GM21447 (cell line): ENCODE data around the gene CNFN.

ENCODE experiments used
- ATAC-seq: cut with Tn5 transposase; IDR thresholded peaks from one replicate; pipeline ENCODE4 v1.9.1; 2021; ENCODE audit not compliant: unreplicated experiment

CNFN gene

DNA sequence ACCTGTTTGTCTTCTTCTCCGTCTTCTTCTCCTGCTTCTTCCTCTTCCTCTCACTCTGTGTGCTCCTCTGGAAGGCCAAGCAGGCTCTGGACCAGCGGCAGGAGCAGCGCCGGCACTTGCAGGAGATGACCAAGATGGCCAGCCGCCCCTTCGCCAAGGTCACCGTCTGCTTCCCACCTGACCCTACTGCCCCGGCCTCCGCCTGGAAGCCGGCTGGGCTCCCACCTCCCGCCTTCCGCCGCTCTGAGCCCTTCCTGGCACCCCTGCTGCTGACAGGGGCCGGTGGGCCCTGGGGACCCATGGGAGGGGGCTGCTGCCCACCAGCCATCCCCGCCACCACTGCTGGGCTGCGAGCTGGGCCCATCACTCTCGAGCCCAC is 13.9 kb downstream of the CNFN start:
- no peak for ATAC-seq

DNA sequence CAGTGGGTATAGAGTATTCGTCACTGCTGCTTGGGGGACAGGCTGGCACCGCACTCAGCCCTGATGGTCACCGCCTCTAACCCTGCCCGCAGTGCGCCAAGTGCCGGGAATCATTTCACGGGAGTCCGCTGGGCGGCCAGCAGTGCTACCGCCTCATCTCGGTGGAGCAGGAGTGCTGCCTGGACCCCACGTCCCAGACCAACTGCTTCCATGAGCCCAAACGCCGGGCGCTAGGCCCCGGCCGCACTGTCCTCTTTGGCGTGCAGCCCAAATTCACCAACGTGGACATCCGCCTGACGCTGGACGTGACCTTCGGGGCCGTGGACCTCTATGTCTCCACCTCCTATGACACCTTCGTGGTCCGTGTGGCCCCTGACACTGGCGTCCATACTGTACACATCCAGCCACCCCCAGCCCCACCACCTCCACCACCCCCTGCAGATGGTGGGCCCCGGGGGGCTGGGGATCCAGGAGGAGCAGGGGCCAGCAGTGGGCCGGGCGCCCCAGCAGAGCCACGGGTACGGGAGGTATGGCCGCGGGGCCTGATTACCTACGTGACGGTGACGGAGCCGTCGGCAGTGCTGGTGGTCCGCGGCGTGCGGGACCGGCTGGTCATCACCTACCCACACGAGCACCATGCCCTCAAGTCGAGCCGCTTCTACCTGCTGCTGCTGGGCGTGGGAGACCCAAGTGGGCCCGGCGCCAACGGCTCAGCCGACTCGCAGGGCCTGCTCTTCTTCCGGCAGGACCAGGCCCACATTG is 14.5 kb downstream of the CNFN start:
- no peak for ATAC-seq

DNA sequence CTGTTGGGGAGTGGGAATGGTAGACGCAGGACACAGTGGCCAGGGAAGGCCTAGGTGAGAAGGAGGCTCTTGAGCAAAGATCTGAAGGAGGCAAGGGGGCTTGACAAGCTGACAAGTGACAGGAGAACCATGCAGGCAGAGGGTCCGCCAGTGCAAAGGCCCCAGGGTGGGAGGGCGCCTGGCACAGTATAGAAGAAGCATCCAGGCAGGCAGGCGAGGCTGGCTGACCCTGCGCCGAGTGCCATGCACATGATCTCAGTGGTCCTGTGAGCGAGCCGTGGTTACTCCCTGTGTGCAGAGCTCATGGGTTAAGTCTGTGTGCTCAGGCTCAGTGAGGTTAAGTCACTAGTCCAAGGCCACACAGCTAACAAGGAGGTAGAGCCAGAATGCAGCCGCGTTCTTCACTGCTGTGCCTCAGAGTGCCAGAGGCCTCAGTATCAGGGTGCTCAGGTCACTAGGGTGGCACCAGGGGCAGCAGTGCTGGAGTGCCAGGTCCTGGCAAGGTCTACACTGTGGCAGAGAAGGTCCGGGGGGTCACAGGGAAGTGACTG is 15.2 kb downstream of the CNFN start:
- no peak for ATAC-seq

DNA sequence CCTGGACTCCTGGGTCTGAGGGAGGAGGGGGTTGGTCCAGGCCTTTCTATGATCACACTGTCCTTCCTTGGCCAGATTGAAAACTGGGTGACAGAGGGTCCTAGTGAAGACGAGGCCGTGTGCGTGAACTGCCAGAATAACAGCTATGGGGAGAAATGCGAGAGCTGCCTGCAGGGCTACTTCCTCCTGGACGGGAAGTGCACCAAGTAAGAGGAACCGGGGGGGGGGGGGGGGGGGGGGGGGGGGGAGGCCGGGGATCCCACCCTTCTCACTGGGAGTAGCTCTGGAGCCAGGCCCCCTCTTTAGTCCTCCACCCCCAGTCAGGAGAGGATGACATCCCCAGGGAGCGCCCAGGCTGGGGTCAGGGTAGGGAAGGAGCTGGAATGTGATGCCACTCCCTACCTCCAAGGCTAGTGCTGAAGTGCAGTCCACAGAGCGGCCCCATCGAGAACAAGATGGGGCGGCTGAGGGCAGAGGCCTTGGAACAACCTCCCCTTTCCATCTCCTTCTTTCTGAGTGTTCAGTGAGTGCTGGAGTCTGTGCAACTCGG is 19.4 kb downstream of the CNFN start:
- ATAC-seq, result no peak

DNA sequence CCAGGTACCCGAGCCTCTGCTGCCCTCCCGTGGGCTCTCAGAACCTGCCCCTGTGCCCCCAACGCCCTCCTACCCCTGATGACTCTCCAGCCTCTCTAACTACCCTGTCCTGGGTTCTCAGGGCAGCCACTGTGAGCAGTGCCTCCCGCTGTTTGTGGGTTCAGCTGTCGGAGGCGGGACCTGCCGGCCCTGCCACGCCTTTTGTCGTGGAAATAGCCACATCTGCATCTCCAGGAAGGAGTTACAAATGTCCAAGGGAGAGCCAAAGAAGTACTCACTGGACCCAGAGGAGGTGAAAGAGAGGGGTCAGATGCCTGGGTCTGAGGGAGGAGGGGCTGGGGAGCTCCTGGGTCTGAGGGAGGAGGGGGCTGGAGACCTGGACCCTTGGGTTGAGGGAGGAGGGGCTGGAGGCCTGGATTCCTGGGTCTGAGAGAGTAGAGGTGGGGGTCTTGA is 20.0 kb downstream of the CNFN start:
- ATAC-seq, result no peak

DNA sequence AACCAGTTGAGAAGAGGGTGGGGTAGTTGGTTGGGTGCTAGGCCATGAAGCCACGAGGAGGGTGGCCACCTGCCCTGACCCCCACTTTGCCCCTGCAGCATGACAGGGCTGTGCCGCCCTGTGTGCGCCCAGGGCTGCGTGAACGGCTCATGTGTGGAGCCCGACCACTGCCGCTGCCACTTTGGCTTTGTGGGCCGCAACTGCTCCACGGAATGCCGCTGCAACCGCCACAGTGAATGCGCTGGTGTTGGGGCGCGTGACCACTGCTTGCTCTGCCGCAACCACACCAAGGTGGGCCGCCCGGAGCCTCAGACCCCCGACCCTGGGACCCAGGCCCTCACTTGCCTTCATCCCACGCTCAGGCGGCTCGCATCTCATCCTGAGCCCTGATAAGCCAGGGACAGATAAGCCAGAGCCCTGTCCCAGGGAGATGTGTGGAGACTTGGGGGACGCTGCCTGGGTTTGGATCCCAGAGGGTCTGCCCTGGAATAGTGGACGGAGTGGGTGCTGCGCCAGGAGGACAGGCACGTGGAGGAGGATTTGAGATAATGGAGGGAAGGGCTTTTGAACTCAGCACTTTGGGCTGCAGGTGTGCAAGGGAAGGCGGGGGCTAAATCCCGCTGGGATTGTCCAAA is 20.5 kb downstream of the CNFN start:
- no peak for ATAC-seq

DNA sequence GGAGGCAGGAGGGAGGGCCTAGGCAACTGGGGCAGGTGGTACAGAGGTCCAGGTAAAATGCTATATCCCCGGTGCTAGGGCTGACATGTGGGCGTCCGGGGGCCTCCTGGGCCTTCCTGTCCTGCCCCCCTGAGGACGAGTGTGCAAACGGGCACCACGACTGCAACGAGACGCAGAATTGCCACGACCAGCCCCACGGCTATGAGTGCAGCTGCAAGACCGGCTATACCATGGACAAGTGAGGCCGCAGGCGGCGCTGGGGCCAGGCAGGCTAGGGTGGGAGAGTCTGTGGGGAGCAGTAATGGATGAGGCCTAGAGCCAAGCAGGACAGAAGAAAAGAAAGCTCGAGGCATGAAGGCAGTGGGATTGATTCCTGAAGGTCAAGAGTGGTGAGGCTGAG is 21.3 kb downstream of the CNFN start:
- ATAC-seq, result no peak

DNA sequence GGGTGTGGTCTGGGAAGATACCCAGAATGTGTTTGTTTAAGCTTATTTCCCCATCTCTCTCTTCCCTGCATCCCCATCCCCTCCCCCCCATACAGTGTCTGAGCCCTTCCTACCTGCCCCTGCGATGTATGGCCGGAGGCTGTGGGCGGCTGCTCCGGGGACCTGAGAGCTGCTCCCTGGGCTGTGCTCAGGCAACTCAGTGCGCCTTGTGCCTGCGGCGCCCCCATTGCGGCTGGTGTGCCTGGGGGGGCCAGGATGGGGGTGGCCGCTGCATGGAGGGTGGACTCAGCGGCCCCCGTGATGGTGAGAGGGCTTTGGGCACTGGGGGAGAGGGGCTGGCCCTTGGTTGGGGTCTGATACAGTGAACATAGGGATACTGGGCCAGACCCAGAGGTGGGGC is 21.7 kb downstream of the CNFN start:
- no peak for ATAC-seq

DNA sequence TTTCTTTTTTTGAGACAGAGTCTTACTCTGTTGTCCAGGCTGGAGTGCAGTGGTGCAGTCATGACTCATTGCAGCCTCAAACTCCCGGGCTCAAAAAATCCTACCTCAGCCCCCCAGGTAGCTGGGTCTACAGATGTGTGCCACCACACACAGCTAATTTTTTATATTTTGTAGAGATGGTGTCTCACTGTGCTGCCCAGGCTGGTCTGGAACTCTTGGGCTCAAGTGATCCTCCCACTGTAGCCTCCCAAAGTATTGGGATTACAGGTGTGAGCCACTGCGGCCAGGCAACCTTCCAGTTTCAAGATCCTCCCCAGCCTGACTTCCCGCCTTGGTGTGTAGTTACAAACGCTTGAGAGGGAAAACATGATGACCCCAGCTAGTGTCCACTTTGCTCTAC is 22.2 kb downstream of the CNFN start:
- ATAC-seq, result no peak

DNA sequence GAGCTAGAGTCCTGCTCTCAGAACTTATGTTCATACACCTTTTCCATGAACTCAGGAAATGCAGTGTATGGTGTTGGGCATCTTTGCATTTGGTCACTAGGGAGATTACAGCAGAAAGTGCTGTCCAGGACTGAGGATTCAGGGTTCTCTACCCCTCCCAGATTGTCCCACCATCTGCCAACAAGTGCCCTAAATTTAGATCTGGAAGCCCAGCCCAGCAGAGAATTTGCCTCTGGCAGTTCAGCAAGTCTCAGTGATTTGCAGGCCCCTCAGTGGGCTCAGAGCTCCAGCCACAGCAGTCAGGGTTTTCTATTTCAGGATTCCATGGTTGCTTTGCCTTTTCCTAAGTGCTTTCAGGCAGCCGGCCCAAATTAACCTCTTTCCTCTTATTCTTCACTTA is 23.4 kb downstream of the CNFN start:
- no peak for ATAC-seq

DNA sequence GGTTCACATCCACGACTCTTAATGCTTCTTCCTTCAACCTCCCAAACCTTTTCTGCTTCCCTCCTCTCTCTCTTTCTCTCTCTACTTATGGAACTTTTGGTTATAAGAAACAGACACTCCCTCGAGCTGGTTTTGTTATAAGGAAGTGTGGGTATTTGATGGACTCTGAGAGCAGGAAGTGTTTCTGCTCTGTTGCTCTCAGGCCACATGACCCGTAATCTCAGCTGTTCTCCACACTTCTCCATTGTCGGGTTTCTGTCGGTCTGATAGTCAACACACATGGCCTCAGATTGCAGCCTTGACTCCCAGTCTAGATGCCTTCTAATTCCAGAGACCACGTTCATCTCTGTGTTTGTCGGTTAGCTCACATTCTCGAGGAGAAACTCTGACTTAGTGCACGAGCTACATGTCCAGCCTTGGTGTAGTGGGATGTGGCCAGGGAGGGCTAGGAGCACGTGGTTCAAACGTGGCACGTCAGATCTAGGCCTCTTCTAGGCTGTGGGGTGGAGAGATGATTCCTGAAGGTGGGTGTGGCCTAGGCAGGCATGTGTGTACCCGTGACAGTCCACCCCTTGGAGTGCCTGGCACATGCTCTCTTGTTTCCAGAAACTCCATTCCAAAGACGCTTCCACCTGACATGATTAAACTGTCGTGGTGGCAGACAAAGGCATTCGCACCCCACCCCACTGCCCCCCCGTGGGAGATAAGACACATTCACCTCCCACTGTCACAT is 26.3 kb downstream of the CNFN start:
- no peak for ATAC-seq

DNA sequence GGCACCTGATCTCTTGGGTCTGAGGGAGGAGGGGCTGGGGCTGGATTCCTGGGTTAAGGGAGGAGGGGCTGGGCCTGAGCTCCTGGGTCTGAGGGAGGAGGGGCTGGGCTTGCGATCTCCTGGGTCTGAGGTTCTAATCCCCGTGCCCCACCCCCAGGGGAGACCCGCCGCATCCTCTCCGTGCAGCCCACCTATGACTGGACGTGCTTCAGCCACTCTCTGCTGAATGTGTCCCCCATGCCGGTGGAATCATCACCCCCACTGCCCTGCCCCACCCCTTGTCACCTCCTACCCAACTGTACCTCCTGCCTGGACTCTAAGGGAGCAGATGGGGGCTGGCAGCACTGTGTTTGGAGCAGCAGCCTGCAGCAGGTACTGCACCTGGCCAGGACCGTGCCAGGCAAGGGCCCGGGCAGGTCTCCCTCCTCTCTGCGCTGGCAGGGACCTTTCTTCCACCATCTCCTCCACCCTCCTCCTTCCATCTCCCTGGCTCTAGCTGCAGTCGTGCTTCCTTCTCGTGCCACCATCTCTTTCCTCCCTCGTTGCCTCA is 27.1 kb downstream of the CNFN start:
- no peak for ATAC-seq

DNA sequence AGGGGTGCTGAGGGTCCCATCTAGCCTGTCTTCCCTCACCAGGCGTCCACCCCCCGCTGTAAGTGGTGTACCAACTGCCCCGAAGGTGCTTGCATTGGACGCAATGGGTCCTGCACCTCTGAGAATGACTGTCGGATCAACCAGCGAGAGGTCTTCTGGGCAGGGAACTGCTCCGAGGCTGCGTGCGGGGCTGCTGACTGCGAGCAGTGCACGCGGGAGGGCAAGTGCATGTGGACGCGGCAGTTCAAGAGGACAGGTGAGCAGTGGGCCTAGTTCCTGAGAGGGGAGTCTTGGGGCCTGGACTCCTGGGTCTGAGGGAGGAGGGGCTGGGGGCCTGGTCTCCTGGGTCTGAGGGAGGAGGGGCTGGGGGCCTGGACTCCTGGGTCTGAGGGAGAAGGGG is 27.8 kb downstream of the CNFN start:
- no peak for ATAC-seq

DNA sequence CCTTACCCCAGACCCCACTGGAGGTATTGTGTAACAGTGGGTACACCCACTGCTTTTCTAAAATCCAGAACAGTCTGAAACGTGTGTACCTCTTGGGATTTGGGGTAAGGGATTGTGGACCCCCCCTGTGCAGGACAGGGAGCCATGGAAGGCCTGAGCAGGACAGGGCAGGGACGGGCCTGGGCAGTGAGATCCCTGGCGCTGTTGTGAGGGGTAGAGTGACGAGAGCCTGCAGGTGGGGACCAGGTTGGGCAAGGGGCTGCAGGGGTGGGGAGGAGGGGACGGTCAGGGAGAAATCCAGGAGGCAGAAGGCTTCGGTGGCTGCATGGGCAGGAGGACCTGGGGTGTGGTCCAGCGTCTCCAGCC is 28.6 kb downstream of the CNFN start:
- ATAC-seq, result no peak

DNA sequence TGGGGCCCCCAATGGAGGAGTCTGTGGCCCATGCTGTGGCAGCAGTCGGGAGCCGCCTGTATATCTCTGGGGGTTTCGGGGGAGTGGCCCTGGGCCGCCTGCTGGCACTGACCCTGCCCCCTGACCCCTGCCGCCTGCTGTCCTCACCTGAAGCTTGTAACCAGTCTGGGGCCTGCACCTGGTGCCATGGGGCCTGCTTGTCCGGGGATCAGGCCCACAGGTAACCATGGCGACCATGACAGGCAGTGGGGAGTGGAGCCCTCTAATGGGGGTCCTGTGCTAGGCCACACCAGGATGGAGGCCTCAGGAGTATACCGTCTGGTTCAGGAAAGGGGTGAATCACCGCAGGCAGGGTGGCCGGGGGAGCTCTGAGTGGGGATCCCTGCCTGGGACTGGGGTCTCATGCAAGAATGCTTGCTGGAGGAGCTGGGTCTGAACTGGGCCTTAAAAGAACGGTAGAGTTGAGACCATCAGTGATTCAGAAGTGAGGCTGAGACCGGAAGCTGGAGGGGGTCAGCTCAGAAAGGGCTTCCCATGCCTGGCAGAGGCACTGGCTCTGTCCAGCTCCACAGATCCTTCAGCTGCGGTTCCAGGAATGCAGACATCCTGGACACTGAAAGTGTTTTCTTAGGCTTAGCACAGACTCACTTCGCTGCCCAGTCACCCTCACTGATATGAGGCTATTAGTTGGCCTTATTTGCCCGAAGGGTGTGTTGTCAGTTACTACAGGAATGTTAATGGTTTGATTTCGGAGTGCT is 29.1 kb downstream of the CNFN start:
- no peak for ATAC-seq

DNA sequence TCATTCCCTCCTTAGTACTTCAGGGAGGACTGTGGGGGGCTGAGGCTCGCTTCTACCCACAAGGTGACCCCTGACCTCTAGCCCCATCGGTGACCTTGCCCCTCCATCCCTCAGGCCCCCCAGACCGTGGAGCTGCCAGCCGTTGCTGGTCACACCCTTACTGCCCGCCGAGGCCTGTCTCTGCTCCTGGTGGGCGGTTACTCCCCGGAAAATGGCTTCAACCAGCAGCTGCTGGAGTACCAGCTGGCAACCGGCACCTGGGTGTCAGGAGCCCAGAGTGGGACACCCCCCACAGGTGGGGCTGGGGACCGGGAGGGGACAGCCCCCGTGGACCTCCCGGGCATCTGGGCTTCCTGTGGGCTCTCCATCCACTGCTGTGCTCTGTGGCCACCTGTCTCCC is 32.8 kb downstream of the CNFN start:
- ATAC-seq, result no peak

DNA sequence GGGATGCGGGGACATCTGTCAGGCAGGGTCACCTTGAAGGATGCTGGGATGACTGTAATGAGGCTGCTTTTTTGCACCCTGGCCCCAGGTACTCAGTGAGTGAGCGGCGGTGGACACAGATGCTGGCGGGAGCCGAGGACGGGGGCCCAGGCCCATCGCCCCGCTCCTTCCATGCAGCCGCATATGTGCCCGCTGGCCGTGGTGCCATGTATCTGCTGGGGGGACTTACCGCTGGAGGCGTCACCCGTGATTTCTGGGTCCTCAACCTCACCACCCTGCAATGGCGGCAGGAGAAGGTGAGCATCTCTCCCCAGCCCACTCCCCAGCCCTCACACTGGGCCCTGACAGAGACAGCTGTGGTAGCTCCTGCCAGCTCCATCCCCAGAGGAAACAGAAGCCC is 33.4 kb downstream of the CNFN start:
- no peak for ATAC-seq

DNA sequence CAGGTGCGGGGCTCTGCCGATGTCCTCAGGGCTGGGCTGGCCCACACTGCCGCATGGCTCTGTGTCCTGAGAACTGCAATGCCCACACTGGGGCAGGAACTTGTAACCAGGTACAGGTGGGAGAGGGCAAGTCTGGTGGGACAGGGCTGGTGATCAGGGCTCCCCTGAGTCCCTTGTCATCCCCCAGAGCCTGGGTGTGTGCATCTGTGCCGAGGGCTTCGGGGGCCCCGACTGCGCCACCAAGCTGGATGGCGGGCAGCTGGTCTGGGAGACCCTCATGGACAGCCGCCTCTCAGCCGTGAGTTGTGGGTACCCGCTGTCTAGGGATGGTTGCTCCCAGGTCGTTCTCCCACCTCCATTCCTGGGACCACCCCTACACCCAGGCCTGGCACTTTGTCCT is 34.2 kb downstream of the CNFN start:
- ATAC-seq, result no peak

DNA sequence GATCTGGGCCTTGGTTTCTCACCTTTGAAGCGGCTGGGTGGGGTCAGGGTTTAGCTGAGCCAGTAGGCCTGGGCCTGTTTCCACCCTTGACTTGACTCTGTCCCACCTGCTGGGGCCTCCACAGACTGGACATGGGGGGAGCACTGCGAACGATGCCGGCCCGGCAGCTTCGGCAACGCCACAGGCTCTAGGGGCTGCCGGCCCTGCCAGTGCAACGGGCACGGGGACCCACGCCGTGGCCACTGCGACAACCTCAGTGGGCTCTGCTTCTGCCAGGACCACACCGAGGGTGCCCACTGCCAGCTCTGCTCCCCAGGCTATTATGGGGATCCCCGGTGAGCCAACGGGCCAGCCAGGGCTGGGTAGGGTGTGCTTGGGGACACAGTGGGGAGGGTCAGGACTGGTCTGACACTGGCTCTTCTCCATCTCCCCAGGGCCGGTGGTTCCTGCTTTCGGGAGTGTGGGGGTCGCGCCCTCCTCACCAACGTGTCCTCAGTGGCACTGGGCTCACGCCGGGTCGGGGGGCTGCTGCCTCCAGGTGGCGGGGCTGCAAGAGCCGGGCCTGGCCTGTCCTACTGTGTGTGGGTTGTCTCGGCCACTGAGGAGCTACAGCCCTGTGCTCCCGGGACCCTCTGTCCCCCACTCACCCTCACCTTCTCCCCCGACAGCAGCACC is 36.6 kb downstream of the CNFN start:
- no peak for ATAC-seq
